COLO668 (cell line): ENCODE results near the gene AHRR.
"Not testable (repeated sequence)": the region's sequence is repeated elsewhere in the genome, so short reads cannot be mapped to it uniquely, and the experiment has no call there.

Source experiments
- DNase-seq: peaks from one replicate; lab custom pipeline; 2025; ENCODE audit not compliant: unreplicated experiment; lab: John Stamatoyannopoulos, UW

Gene AHRR

GRCh38 chr5:407051-407450 is 85.5 kb downstream of the AHRR start:
- DNase-seq = no peak

- DNase-seq = no peak
These were observed 86.3 kb downstream of the AHRR start for GRCh38 chr5:407801-408268.

GRCh38 chr5:410911-411517 is 89.5 kb downstream of the AHRR start:
- DNase-seq = no peak

- no peak for DNase-seq
These were observed 90.2 kb downstream of the AHRR start for GRCh38 chr5:411728-412127.

- DNase-seq = not testable (repeated sequence)
These were observed 93.7 kb downstream of the AHRR start for GRCh38 chr5:414991-415927.

GRCh38 chr5:415928-416635 is 94.6 kb downstream of the AHRR start:
- DNase-seq = no peak

GRCh38 chr5:416636-416960 is 95.1 kb downstream of the AHRR start:
- DNase-seq = no peak

GRCh38 chr5:417301-418161 is 96.0 kb downstream of the AHRR start:
- DNase-seq = no peak

GRCh38 chr5:418162-419121 is 96.9 kb downstream of the AHRR start:
- peak; percentile 26 for DNase-seq

- DNase-seq = no peak
These were observed 98.5 kb downstream of the AHRR start for GRCh38 chr5:419970-420369.

GRCh38 chr5:420632-421286 is 99.2 kb downstream of the AHRR start:
- DNase-seq = no peak

- no peak for DNase-seq
These were observed 99.9 kb downstream of the AHRR start for GRCh38 chr5:421287-421880.

GRCh38 chr5:421901-422300 is 100.4 kb downstream of the AHRR start:
- DNase-seq = no peak

- no peak for DNase-seq
These were observed 101.1 kb downstream of the AHRR start for GRCh38 chr5:422323-423232.

GRCh38 chr5:423233-423565 is 101.7 kb downstream of the AHRR start:
- DNase-seq = no peak

GRCh38 chr5:423626-424261 is 102.2 kb downstream of the AHRR start:
- DNase-seq = no peak

GRCh38 chr5:424301-425110 is 103.0 kb downstream of the AHRR start:
- no peak for DNase-seq
